Peyer's patch (tissue), 4 donors: ENCODE measurements around the gene TMC3.

Source experiments
- CTCF ChIP-seq, 6 experiments: fragments of 450-650 bp in 4 of 6; fragments of 200-600 bp in 2 of 6; sonication (generic) in 1 of 6; IDR thresholded peaks; one replicate each; pipeline ENCODE4 v1.5.1; 2017 to 2019; ENCODE audit warnings: antibody characterized with exemption in 6 of 6, mild to moderate bottlenecking in 3 of 6, moderate library complexity in 1 of 6
- POLR2A ChIP-seq, 2 donors: fragments of 450-650 bp; IDR thresholded peaks; one replicate each; pipeline ENCODE4 v1.5.1; 2017; ENCODE audit warnings: antibody characterized with exemption in 2 of 2, mild to moderate bottlenecking in 2 of 2, moderate library complexity in 2 of 2

- TF ChIP-seq CTCF (IDR thresholded peaks at IDR 0.05) (no peak), POLR2A (IDR thresholded peaks at IDR 0.05) (no peak)
Measured at GRCh38 chr15:81413851-81414250, 39.8 kb upstream of the TMC3 start.
